Neural progenitor cell (in vitro differentiated cells): Measurements from ENCODE around the gene MAPKAPK3. TPM values are rescaled to one million over a fixed set of nuclear protein-coding genes. Genes with fewer than 3 reads are reported as not detected.

Experiments
- DNase-seq: peaks from one replicate; pipeline ENCODE4 v3.0.0-alpha.2; 2016; ENCODE audit warnings: low spot score
- H2AFZ ChIP-seq: fragments of 200-600 bp; sonication (generic); replicated peaks from 2 replicates; pipeline ENCODE4 v1.6.1; 2016; ENCODE audit warnings: antibody characterized with exemption
- H3F3A ChIP-seq: fragments of 200-600 bp; sonication (generic); 2 replicates; pipeline ENCODE4 v1.6.1; 2016; ENCODE audit warnings: antibody characterized with exemption, low read depth
- H3K27ac ChIP-seq: fragments of 200-600 bp; sonication (generic); 2 replicates; pipeline ENCODE4 v1.5.1; 2016; ENCODE audit warnings: mild to moderate bottlenecking
- H3K27me3 ChIP-seq: fragments of 200-600 bp; sonication (generic); 2 replicates; pipeline ENCODE4 v1.6.1; 2016; ENCODE audit warnings: mild to moderate bottlenecking, moderate library complexity
- H3K36me3 ChIP-seq: fragments of 200-600 bp; sonication (generic); 2 replicates; pipeline ENCODE4 v1.5.1; 2016
- H3K4me1 ChIP-seq: fragments of 200-600 bp; sonication (generic); 2 replicates; pipeline ENCODE4 v1.6.1; 2016; ENCODE audit warnings: mixed run types
- H3K4me2 ChIP-seq: fragments of 200-600 bp; sonication (generic); 2 replicates; pipeline ENCODE4 v1.6.1; 2016
- H3K4me3 ChIP-seq: fragments of 200-600 bp; sonication (generic); 2 replicates; pipeline ENCODE4 v1.5.1; 2016
- H3K79me2 ChIP-seq: fragments of 200-600 bp; sonication (generic); 2 replicates; pipeline ENCODE4 v1.6.1; 2016; ENCODE audit warnings: low read depth
- H3K9ac ChIP-seq: fragments of 200-600 bp; sonication (generic); 2 replicates; pipeline ENCODE4 v1.6.1; 2016
- H3K9me3 ChIP-seq: fragments of 200-600 bp; sonication (generic); 2 replicates; pipeline ENCODE4 v1.5.1; 2016; ENCODE audit warnings: low read depth
- H4K20me1 ChIP-seq: fragments of 200-600 bp; sonication (generic); 2 replicates; pipeline ENCODE4 v1.6.1; 2016; ENCODE audit warnings: low read depth
- H3K27ac Mint-ChIP-seq: 3 replicates; pipeline ENCODE4 v1.8.0; 2021; ENCODE audit warnings: mixed read lengths
- H3K27me3 Mint-ChIP-seq: 2 replicates; pipeline ENCODE4 v1.8.0; 2022; ENCODE audit warnings: low read depth, mild to moderate bottlenecking, inconsistent platforms, moderate library complexity, mixed read lengths; ENCODE audit not compliant: insufficient read depth
- H3K36me3 Mint-ChIP-seq: 3 replicates; pipeline ENCODE4 v1.8.0; 2021; ENCODE audit warnings: mixed read lengths
- H3K4me1 Mint-ChIP-seq: 3 replicates; pipeline ENCODE4 v1.8.0; 2021; ENCODE audit warnings: mixed read lengths
- H3K4me3 Mint-ChIP-seq: 3 replicates; pipeline ENCODE4 v1.8.0; 2021; ENCODE audit warnings: mild to moderate bottlenecking, moderate library complexity, mixed read lengths
- H3K9me3 Mint-ChIP-seq: 3 replicates; pipeline ENCODE4 v1.8.0; 2020; ENCODE audit warnings: mixed read lengths
- EZH2 ChIP-seq: fragments of 200-600 bp; sonication (generic); IDR thresholded peaks from 2 replicates; pipeline ENCODE4 v1.6.1; 2017; ENCODE audit warnings: antibody characterized with exemption, mild to moderate bottlenecking, moderate library complexity
- EZH2phosphoT487 ChIP-seq: fragments of 200-600 bp; sonication (generic); IDR thresholded peaks from 2 replicates; pipeline ENCODE4 v1.6.1; 2017; ENCODE audit warnings: antibody characterized with exemption
- total RNA-seq: library from RNA; depleted of rRNA; stranded (reverse); fragments of >200 nt; gene quantifications from 2 replicates; pipeline ENCODE4 v1.2.3, GENCODE V29; 2015; ENCODE audit warnings: low replicate concordance
- TF ChIP-seq, protein P1 (sequence below): fragments of 200-600 bp; sonication (generic); IDR thresholded peaks from 2 replicates; pipeline ENCODE4 v1.5.1; 2017; ENCODE audit warnings: antibody characterized with exemption, mild to moderate bottlenecking

Gene MAPKAPK3
- total RNA-seq, 1 donor from 2014 or later, result 47.7 TPM

DNA sequence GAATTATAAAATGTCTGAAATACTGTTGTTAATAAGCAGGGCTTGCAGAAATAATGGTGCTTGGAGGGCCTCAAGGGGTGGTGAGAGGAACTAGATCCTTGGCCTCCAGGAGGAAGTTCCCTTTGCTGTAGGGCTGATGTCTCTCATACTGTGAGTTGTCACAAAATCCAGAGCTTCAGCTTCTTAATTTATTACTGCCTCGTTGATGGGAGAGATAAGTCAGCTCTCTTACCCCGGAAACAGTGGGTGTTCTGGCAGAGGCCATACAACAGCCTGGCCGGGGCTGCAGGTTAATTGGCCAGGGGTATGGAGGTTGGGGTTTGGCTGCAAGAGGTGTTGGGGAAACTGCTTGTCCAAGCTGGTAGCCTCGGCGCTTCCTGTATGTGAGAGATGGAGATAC is 15.5 kb downstream of the MAPKAPK3 start:
- Histone ChIP-seq H3K36me3 (no peaks in the 10 kb centered on the region), H3K9ac (no peak overlapping the region), H3K27ac (no peak overlapping the region), H4K20me1 (peaks cover 5% of the 10 kb centered on the region), H3K9me3 (no peaks in the 10 kb centered on the region), H3K27me3 (no peaks in the 10 kb centered on the region), H3F3A (no peaks in the 10 kb centered on the region), H3K4me2 (no peak overlapping the region), H3K4me1 (peaks cover 12% of the 10 kb centered on the region), H2AFZ (no peak overlapping the region), H3K79me2 (peaks cover 27% of the 10 kb centered on the region), H3K4me3 (no peak overlapping the region)
- no peak overlapping the region for H3K27ac Mint-ChIP-seq
- DNase-seq, result no peak
- TF ChIP-seq, protein P1, sequence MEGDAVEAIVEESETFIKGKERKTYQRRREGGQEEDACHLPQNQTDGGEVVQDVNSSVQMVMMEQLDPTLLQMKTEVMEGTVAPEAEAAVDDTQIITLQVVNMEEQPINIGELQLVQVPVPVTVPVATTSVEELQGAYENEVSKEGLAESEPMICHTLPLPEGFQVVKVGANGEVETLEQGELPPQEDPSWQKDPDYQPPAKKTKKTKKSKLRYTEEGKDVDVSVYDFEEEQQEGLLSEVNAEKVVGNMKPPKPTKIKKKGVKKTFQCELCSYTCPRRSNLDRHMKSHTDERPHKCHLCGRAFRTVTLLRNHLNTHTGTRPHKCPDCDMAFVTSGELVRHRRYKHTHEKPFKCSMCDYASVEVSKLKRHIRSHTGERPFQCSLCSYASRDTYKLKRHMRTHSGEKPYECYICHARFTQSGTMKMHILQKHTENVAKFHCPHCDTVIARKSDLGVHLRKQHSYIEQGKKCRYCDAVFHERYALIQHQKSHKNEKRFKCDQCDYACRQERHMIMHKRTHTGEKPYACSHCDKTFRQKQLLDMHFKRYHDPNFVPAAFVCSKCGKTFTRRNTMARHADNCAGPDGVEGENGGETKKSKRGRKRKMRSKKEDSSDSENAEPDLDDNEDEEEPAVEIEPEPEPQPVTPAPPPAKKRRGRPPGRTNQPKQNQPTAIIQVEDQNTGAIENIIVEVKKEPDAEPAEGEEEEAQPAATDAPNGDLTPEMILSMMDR, result no peak
- TF ChIP-seq EZH2phosphoT487 (no peak), EZH2 (no peak)
- H3K36me3 Mint-ChIP-seq, result peaks cover 3% of the 10 kb centered on the region
- no peak overlapping the region for H3K4me3 Mint-ChIP-seq
- no peaks in the 10 kb centered on the region for H3K9me3 Mint-ChIP-seq
- H3K4me1 Mint-ChIP-seq, result peaks cover 20% of the 10 kb centered on the region
- peaks cover 2% of the 10 kb centered on the region for H3K27me3 Mint-ChIP-seq

DNA sequence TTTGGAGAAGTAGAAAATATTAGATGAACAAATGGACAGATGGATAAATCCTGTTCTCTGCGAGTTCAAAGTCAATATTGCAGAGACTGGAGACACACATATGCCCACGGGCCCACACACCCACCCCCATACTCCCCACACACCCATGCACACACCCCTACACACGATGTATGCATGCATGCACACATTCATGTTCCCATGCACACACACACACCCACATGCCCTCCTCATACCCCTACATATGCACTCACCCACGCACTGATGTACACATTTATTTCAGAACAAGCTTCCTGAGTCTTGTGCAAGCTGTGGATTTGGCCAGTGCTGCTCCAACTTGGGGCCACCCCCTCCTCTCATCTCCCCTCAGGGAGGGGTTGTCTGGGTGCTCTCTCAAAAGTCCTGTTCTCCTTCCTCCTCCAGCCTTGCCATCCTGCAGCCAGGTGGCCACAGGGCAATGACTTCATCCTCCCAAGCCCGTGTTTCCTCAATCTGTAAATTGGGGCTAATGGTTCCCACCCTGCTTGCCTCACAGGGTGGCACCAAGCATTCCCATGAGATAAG is 16.4 kb downstream of the MAPKAPK3 start:
- DNase-seq, result no peak
- Histone ChIP-seq H3K4me1 (peaks cover 4% of the 10 kb centered on the region), H3K9ac (no peak overlapping the region), H3K4me2 (no peak overlapping the region), H3K79me2 (peaks cover 20% of the 10 kb centered on the region), H3F3A (no peaks in the 10 kb centered on the region), H3K36me3 (no peaks in the 10 kb centered on the region), H3K27me3 (no peaks in the 10 kb centered on the region), H3K9me3 (no peaks in the 10 kb centered on the region), H3K4me3 (no peak overlapping the region), H4K20me1 (peaks cover 6% of the 10 kb centered on the region), H3K27ac (no peak overlapping the region), H2AFZ (no peak overlapping the region)
- Mint-ChIP-seq H3K27ac (no peak overlapping the region), H3K36me3 (peaks cover 3% of the 10 kb centered on the region), H3K27me3 (peaks cover 4% of the 10 kb centered on the region), H3K4me3 (peak overlapping the region; percentile 3), H3K9me3 (no peaks in the 10 kb centered on the region), H3K4me1 (peaks cover 19% of the 10 kb centered on the region)
- TF ChIP-seq, protein P1, result no peak
- no peak for TF ChIP-seq EZH2
- no peak for TF ChIP-seq EZH2phosphoT487

DNA sequence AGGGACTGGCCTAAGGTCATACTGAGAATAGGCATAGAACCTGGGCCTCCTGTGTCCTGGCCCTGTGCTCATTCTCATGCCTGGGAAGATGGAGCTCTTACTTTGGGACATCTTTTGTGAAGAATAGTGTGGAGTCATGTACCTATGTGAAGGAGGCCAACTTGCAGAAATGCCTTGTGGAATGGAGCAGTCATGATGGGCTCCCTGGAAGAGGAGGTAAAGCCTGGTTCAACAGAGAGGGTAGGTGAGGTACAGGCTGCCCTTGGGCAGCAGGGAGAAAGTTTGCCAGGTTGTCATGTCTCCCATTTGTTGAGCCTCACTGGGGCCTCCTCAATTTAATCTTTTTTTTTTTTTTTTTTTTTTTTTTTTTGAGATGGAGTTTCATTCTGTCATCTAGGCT is 18.1 kb downstream of the MAPKAPK3 start:
- Histone ChIP-seq H4K20me1 (peaks cover 13% of the 10 kb centered on the region), H3K27me3 (no peaks in the 10 kb centered on the region), H3K27ac (no peak overlapping the region), H2AFZ (no peak overlapping the region), H3K4me3 (no peak overlapping the region), H3F3A (no peaks in the 10 kb centered on the region), H3K79me2 (peaks cover 5% of the 10 kb centered on the region), H3K4me2 (no peak overlapping the region), H3K9ac (no peak overlapping the region), H3K9me3 (no peaks in the 10 kb centered on the region), H3K36me3 (no peaks in the 10 kb centered on the region), H3K4me1 (no peaks in the 10 kb centered on the region)
- Mint-ChIP-seq H3K9me3 (no peaks in the 10 kb centered on the region), H3K4me3 (peak overlapping the region; percentile 15), H3K36me3 (peaks cover 3% of the 10 kb centered on the region), H3K27me3 (peaks cover 2% of the 10 kb centered on the region), H3K4me1 (peaks cover 25% of the 10 kb centered on the region), H3K27ac (no peak overlapping the region)
- no peak for DNase-seq
- TF ChIP-seq EZH2phosphoT487 (no peak), EZH2 (no peak)
- TF ChIP-seq, protein P1, result no peak
